NT2/D1 (cell line): ENCODE results near the gene BRME1.

Source experiments
- DNase-seq: peaks from one replicate; pipeline ENCODE4 v3.0.0-alpha.2; 2011; ENCODE audit warnings: low read depth, low spot score
- H3K27me3 ChIP-seq: 2 replicates; pipeline ENCODE4 v1.6.0; 2011; ENCODE audit warnings: mild to moderate bottlenecking; ENCODE audit not compliant: insufficient read length, insufficient read depth
- H3K36me3 ChIP-seq: 2 replicates; pipeline ENCODE4 v1.6.1; 2011; ENCODE audit warnings: mild to moderate bottlenecking, low read length, mixed read lengths; ENCODE audit not compliant: insufficient read depth, insufficient read length
- H3K4me1 ChIP-seq: 2 replicates; pipeline ENCODE4 v1.5.1; 2011; ENCODE audit not compliant: insufficient read depth, insufficient read length
- H3K4me3 ChIP-seq: 2 replicates; pipeline ENCODE4 v1.5.1; 2011; ENCODE audit warnings: low read depth; ENCODE audit not compliant: insufficient read length
- H3K9ac ChIP-seq: 2 replicates; pipeline ENCODE4 v1.6.0; 2011; ENCODE audit warnings: low read depth; ENCODE audit not compliant: insufficient read length
- H3K9me3 ChIP-seq: 2 replicates; pipeline ENCODE4 v1.5.1; 2011; ENCODE audit warnings: mild to moderate bottlenecking, low read length; ENCODE audit not compliant: insufficient read depth
- SUZ12 ChIP-seq: IDR thresholded peaks from 2 replicates; pipeline ENCODE4 v1.6.1; 2011; ENCODE audit not compliant: insufficient read length, insufficient read depth; ENCODE audit errors: extremely low read depth
- YY1 ChIP-seq: IDR thresholded peaks from 2 replicates; pipeline ENCODE4 v1.6.1; 2011; ENCODE audit not compliant: insufficient read length, insufficient read depth
- ZNF274 ChIP-seq: IDR thresholded peaks from 2 replicates; pipeline ENCODE4 v1.6.1; 2011; ENCODE audit warnings: mild to moderate bottlenecking, low read depth, low read length

BRME1 gene

DNA sequence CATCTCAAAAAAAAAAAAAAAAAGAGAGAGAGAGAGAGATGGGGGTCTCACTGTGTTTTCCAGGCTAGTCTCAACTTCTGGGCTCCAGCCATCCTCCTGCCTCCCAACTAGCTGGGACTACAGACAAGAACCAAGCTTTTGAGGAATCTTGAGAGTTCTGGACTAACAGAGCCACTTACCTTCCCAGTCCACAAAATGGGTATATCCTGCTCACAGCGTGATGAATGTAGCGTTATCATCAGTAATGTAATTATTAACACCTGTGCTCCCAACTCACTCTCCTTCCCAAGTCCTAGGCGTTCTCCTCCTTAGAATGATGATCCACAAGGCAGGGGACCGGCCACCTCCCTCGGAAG, 33.6 kb downstream of the BRME1 start:
- Histone ChIP-seq H3K9me3 (no peaks in the 10 kb centered on the region), H3K4me3 (no peak overlapping the region), H3K4me1 (peaks cover 13% of the 10 kb centered on the region), H3K36me3 (peaks cover 3% of the 10 kb centered on the region), H3K9ac (no peak overlapping the region), H3K27me3 (peaks cover 62% of the 10 kb centered on the region)
- TF ChIP-seq YY1: no peak
- TF ChIP-seq SUZ12: no peak
- no peak for TF ChIP-seq ZNF274
- DNase-seq: no peak

DNA sequence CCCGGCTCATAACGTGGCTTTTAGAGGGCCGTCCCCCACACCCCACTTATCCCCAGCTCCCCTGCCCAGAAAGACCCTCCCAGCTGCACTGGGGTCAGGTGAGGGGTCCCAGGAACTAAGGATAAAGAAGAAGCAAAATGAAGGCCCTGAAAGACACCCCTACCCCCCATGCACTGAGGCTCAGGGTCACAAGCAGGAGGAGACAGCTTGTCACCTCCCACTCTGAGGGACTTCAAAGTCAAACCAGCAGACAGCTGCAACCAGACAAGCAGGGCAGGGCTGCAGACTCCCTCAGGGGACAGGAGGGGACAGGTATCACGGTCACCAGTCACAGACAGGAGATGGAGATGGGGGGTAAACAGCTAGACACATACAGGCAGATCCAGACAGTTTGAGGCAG, 35.0 kb downstream of the BRME1 start:
- peaks cover 67% of the 10 kb centered on the region for H3K27me3 ChIP-seq
- H3K4me3 ChIP-seq: no peak overlapping the region
- H3K9ac ChIP-seq: peak overlapping the region; percentile 22
- DNase-seq: no peak
- peaks cover 10% of the 10 kb centered on the region for H3K4me1 ChIP-seq
- TF ChIP-seq SUZ12 (no peak), ZNF274 (no peak), YY1 (no peak)
- H3K9me3 ChIP-seq: no peaks in the 10 kb centered on the region
- peaks cover 3% of the 10 kb centered on the region for H3K36me3 ChIP-seq

DNA sequence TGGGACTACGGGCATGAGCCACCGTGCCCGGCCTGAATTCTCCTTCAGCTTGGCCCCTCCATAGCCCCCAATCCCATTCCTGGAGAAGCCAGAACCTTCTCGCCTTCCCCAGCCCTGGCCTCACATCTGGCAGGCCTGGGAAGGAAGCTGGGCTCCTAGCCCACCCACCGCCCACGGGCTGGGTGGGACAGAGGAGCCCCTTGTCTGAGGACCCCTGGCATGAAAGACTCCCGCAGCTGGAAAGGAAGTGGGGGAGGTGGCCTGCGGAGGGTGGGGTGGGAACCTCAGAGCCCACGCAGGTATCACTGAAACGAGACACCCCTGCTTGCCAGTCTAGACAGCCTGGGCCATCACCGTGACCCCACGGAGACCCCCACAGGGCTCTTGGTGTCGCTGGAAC, 36.6 kb downstream of the BRME1 start:
- peaks cover 63% of the 10 kb centered on the region for H3K27me3 ChIP-seq
- peaks cover 12% of the 10 kb centered on the region for H3K4me1 ChIP-seq
- H3K4me3 ChIP-seq: no peak overlapping the region
- peaks cover 3% of the 10 kb centered on the region for H3K36me3 ChIP-seq
- TF ChIP-seq YY1: no peak
- no peak for TF ChIP-seq ZNF274
- H3K9me3 ChIP-seq: no peaks in the 10 kb centered on the region
- DNase-seq: no peak
- no peak overlapping the region for H3K9ac ChIP-seq

DNA sequence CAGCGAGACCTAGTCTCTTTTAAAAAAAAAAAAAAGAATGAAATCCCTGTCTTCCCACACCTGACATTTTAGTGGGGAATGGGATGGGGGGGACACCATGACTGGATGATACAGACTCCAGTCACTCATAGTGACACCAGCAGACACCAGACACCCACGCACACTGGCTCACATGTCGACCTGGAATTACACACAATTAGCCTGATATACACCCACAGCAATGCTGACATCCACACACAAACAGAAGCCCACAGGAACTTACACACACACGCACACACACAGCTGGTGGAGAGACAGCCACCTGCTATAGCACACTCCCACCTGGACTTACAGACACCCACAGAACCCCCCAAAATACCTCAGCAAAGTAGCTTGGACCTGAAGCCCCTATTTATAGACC, 37.3 kb downstream of the BRME1 start:
- H3K4me1 ChIP-seq: peaks cover 18% of the 10 kb centered on the region
- no peaks in the 10 kb centered on the region for H3K9me3 ChIP-seq
- TF ChIP-seq SUZ12: no peak
- TF ChIP-seq ZNF274: no peak
- no peak for TF ChIP-seq YY1
- no peak for DNase-seq
- peaks cover 3% of the 10 kb centered on the region for H3K36me3 ChIP-seq
- H3K27me3 ChIP-seq: peaks cover 64% of the 10 kb centered on the region
- no peak overlapping the region for H3K9ac ChIP-seq
- H3K4me3 ChIP-seq: no peak overlapping the region

DNA sequence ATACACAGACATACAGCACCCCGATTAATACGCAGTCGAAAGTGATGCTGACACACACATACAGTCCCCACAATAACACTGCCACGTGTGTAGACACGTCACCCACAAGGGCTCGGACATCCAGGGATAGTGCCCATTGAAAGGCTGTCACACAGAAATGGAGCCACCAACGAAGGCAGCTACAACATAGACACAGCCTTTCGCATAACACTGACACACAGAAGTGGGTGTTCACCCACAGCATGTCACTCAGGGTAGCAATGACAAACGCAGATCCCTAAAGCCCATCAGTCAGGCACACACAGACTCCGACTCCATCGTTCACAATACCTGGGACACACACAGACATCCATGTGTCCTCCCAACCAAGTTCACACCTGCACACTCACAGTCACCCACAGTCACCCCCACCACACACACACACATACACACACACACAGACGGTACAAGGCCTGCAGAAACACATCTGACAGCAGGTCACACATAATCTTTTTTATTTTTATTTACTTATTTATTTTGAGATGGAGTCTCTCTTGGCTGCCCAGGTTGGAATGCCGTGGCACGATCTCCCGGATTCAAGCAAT, 39.4 kb downstream of the BRME1 start:
- no peak for TF ChIP-seq SUZ12
- no peak for TF ChIP-seq YY1
- no peak for TF ChIP-seq ZNF274
- H3K9me3 ChIP-seq: no peaks in the 10 kb centered on the region
- H3K4me1 ChIP-seq: peaks cover 24% of the 10 kb centered on the region
- H3K4me3 ChIP-seq: peak overlapping the region; percentile 34
- H3K9ac ChIP-seq: peak overlapping the region; percentile 12
- H3K27me3 ChIP-seq: peaks cover 54% of the 10 kb centered on the region
- no peak for DNase-seq
- peaks cover 3% of the 10 kb centered on the region for H3K36me3 ChIP-seq

DNA sequence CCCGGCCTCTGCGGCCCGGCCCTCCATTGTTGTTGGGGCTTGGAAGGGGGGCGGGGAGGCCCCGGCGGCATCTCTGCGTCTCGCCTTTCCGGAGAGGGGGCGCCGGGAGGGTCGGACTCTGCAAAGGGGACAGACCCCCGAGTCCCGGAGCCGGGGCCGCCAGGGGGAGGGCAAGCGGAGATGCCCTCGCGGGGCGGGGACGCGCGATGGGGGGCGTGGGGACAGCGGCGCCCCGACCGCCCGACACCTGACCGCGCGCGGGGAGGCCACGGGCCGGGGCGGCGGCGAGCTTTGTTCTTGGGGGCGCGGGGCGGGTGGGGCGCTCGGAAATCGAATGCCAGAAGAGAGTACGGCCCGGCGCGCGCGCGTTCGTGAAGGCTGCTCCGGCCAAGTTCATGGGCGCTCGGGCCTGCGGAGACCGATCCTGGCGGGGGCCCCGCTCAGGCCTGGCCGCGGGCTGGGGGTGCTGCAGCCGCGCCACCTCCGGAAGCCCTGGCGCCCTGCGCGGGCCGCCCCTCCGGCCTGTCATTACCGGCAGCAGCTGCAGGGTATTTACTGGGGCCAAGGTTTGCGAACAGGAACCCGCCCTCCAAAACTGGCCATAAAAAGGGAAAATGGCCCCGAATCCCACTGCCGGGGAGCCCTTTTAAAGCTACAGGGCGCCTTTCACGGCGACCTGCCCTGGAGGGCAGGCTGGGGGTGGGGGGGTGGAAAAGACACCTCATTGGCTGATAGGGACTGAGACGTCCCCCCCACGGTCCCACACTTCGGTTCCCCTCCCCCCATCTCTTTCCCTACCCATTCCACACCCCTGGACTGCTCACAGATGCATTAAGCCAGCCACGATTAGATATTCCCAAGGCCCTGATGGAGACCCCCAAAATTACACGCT, 40.1 kb downstream of the BRME1 start:
- peak overlapping the region; percentile 34 for H3K4me3 ChIP-seq
- H3K9ac ChIP-seq: peak overlapping the region; percentile 42
- TF ChIP-seq ZNF274 (no peak), SUZ12 (peak; percentile 10), YY1 (no peak)
- H3K4me1 ChIP-seq: peaks cover 29% of the 10 kb centered on the region
- no peaks in the 10 kb centered on the region for H3K9me3 ChIP-seq
- H3K36me3 ChIP-seq: peaks cover 3% of the 10 kb centered on the region
- no peak for DNase-seq
- H3K27me3 ChIP-seq: peaks cover 48% of the 10 kb centered on the region

DNA sequence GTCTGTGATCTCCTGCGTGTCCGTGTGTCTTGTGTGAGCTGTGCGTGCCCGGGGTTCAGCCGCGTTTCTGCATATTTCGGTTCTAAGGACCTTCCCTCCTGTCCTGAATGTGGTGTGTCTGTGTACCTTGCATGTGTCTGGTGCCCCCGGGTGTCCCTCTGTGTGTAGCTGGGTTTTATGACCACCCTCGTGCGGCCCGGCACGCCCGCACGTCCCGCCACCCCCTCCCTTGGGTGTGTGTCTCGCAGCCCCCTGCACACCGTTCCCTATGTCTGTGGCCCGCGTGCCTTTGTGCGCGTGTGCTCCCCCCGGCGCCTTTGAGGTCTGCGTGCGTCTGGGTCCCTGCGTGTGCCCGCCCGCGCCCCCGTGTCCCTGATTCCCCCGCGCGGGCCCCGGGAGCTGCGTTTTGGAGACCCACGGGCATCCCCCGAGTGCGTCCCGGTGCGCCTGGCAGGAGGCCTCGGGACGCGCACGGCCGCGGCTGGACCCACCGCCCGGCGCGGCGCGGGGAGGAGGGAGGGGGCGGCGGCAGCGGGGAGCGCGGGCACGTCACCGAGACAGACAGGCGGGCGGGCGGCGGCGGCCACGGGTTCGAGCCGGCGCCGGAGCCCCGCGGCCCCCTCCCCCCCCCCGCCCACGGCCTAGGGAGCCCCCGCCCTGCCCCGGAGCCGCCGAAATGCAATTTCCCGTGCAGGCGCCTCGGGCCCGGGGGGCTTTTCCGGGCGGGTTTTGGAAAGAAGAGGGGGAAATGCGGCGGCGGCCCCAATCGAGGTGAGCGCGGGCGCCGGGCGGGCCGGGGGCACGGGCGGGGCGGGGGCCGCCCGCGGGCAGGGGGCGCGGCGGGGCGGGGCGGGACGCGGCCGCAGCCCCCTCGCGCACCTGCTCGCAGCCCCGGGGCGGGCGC, 41.0 kb downstream of the BRME1 start:
- Histone ChIP-seq H3K9me3 (no peaks in the 10 kb centered on the region), H3K9ac (peak overlapping the region; percentile 56), H3K36me3 (peaks cover 3% of the 10 kb centered on the region), H3K27me3 (peaks cover 47% of the 10 kb centered on the region), H3K4me3 (peak overlapping the region; percentile 15), H3K4me1 (peaks cover 32% of the 10 kb centered on the region)
- DNase-seq: no peak
- TF ChIP-seq YY1: no peak
- no peak for TF ChIP-seq ZNF274
- TF ChIP-seq SUZ12: no peak
